GM19372 (cell line): ENCODE results near the gene MASTL.

Source experiments
- ATAC-seq: cut with Tn5 transposase; IDR thresholded peaks from one replicate; pipeline ENCODE4 v1.9.1; 2021; ENCODE audit warnings: mild to moderate bottlenecking, low read depth, moderate library complexity; ENCODE audit not compliant: unreplicated experiment

MASTL gene

DNA sequence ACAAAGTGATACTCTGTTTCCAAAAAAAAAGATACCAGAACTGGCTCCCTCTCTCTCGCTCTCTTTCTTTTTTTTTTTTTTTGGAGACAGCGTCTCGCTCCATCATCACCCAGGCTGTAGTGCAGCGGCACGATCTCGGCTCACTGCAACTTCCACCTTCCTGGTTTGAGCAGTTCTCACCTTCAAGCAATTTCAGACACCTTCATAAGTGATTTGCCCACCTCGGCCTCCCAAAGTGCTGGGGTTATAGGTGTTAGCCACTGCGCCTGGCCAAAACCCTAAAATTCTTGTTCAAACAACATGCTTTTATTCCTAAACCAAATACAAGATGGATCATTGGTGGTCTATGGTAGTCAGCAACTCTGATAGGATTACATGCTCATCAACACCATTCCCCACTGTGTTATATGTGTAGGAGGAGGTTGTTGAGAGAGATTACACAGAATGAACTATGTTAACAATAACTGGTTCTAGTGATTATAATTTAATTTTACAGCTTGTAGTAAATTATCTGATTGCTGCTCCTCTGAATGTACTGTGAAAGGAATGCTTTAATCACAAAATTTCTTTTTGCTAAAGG lies 69.9 kb downstream of the MASTL start:
- no peak for ATAC-seq

DNA sequence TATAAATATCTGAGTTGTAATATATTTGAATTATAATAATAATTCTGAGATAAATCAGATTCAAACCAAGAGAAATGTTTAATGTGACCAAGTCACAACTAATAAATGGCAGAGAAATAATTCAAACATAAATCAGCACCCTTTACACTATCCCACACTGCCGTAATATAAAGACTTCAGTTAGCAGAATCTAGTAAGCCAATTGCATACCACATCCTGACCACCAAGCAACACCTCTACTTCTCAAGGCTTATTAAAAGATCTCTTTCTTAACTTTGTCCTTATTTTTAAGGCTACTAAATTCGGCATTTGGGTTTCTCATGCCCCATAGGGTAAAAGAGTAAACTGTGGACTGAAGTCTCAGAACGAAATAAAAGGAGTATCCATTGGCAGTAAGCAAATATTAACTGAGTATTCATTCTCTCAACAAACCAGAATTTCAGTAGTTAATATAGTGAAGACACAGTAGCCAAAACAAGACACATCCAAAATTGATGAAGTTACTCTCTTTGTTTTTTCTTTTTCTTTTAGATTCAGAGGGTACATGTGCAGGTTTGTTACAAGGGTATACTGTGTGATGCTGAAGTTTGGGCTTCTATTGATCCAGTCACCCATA lies 70.6 kb downstream of the MASTL start:
- ATAC-seq, result no peak

DNA sequence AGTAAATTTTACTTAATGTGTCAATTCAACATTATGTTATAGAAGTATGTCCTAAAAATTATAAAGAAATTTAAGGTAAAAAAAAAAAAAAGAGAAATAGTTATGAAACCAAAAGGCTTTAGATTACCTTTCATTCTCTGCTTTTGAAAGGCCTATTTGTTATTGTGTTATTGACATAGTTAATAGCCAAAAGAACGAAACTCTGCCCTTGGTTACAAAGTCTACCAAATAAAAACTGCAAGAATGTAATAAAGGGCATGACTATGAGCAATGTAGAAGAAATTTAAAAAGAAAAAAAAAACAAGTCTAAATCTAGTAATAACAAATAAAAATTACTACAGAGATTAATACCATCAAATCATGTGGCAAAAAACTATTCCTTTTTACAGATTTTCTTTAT lies 74.9 kb downstream of the MASTL start:
- ATAC-seq, result no peak

DNA sequence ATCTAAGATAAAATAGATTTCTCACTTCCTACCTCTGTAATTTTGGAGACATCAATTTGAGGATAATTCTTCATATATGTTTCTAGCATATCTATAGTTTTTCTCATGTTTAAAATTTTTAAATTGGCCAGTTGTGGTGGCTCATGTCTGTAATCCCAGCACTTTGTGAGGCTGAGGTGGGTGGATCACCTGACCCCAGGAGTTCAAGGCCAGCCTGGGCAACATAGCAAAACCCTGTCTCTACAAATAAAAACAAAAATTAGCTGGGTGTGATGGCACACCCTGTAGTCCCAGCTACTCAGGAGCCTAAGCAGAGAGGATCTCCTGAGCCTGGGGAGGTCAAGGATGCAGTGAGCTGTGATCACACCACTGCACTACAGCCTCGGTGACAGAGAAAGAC lies 80.6 kb downstream of the MASTL start:
- ATAC-seq, result no peak
